ENCODE results near the gene POU6F2.

POU6F2 gene

GRCh38 chr7:39414224-39415035 is 436.7 kb downstream of the POU6F2 start:
- TF ChIP-seq JUND (IDR thresholded peaks at IDR 0.05; ENCODE audit: low read depth) = no peak
- in situ Hi-C loops (cut with HindIII; ENCODE audit: low pct_unique_long_range_greater_than_20kb, low sequenced_read_pairs) = no loop called here
- peak; percentile 41 to 65 for DNase-seq (ENCODE audit: low read depth in 1 of 2, low spot score in 1 of 2)

DNA sequence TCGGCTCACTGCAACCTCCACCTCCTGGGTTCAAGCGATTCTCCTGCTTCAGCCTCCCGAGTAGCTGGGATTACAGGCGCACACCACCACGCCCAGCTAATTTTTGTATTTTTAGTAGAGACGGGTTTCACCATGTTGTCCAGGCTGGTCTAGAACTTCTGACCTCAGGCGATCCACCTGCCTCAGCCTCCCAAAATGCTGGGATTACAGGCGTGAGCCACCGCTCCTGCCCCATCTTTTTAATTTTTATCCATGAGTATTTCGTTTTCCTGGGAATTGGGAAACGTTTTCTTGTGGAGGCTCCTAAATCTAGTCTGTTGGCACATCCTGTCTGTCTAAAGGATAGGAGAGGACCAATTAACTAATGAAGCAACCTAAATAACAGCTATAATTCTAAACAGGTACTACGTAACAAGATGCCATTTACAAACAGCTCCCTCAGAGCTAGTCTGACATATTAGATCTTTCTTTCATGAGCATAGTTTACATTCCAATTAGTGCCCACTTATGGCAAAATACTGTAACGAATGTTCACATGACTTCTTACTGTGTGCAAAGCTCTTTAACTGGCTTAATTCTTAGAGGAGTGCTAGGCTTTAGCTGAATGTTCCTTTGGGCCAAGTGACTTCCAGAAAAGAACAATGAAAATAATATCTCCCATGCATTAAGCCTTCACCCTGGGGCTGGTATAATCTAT is 437.5 kb downstream of the POU6F2 start:
- in situ Hi-C loops (cut with HindIII; ENCODE audit: low pct_unique_long_range_greater_than_20kb, low sequenced_read_pairs) = no loop called here
- no peak for TF ChIP-seq JUND (IDR thresholded peaks at IDR 0.05; ENCODE audit: low read depth)
- no peak for DNase-seq (ENCODE audit: low read depth in 1 of 2, low spot score in 1 of 2)

DNA sequence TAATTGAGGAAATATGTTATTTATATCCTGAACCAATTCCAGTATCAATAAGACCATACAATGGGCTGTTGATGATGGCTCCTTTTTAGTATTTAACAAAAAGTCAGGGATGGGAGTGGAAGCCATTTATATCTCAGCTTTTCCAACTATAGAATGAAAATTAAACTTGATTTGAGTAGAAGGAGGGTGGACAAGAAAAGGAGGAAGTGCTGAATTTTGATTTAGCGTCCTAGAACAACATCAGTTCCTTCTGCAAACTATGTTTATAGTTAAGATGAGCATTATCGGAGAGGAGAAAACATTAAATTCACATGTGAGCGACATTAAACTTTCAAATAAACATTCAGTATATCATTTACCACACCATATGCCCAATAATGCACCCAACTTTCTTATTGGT is 439.2 kb downstream of the POU6F2 start:
- no peak for TF ChIP-seq JUND (IDR thresholded peaks at IDR 0.05; ENCODE audit: low read depth)
- in situ Hi-C loops (cut with HindIII; ENCODE audit: low pct_unique_long_range_greater_than_20kb, low sequenced_read_pairs) = no loop called here

GRCh38 chr7:39417642-39418041 is 439.9 kb downstream of the POU6F2 start:
- in situ Hi-C loops (cut with HindIII; ENCODE audit: low pct_unique_long_range_greater_than_20kb, low sequenced_read_pairs) = no loop called here
- no peak for TF ChIP-seq JUND (IDR thresholded peaks at IDR 0.05; ENCODE audit: low read depth)

More for the DNA sequence above, 439.2 kb downstream of the POU6F2 start:
- no peak for DNase-seq (ENCODE audit: low read depth in 1 of 2, low spot score in 1 of 2)

DNA sequence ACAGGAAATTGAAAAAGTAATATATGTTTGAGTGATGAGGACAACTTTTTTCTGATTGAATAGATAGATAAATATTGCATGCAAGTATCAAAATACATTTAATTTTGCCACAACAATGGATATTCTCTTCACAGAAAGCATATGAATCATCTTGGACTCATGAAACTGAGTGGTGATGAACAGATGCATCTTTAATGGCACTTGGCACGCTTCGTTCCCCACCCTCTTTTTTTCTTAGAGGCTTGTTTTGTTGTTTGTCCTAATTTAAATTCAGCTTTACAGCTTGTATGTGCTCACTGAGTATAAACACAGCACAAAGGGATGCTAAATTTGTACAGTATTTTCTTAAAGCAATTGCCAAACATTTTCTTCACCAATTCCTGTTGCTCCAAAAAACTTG is 443.5 kb downstream of the POU6F2 start:
- in situ Hi-C loops (cut with HindIII; ENCODE audit: low pct_unique_long_range_greater_than_20kb, low sequenced_read_pairs) = no loop called here
- TF ChIP-seq JUND (IDR thresholded peaks at IDR 0.05; ENCODE audit: low read depth) = no peak
- no peak for DNase-seq (ENCODE audit: low read depth in 1 of 2, low spot score in 1 of 2)

More at GRCh38 chr7:39417642-39418041, 439.9 kb downstream of the POU6F2 start:
- no peak for DNase-seq (ENCODE audit: low read depth in 1 of 2, low spot score in 1 of 2)

GRCh38 chr7:39421661-39422060 is 444.0 kb downstream of the POU6F2 start:
- in situ Hi-C loops (cut with HindIII; ENCODE audit: low pct_unique_long_range_greater_than_20kb, low sequenced_read_pairs) = no loop called here
- no peak for TF ChIP-seq JUND (IDR thresholded peaks at IDR 0.05; ENCODE audit: low read depth)
- DNase-seq (ENCODE audit: low read depth in 1 of 2, low spot score in 1 of 2) = no peak

GRCh38 chr7:39428221-39428620 is 450.5 kb downstream of the POU6F2 start:
- in situ Hi-C loops (cut with HindIII; ENCODE audit: low pct_unique_long_range_greater_than_20kb, low sequenced_read_pairs) = no loop called here
- TF ChIP-seq JUND (IDR thresholded peaks at IDR 0.05; ENCODE audit: low read depth) = no peak
- DNase-seq (ENCODE audit: low read depth in 1 of 2, low spot score in 1 of 2) = no peak

GRCh38 chr7:39429421-39429820 is 451.7 kb downstream of the POU6F2 start:
- in situ Hi-C loops (cut with HindIII; ENCODE audit: low pct_unique_long_range_greater_than_20kb, low sequenced_read_pairs) = no loop called here
- no peak for TF ChIP-seq JUND (IDR thresholded peaks at IDR 0.05; ENCODE audit: low read depth)
- DNase-seq (ENCODE audit: low read depth in 1 of 2, low spot score in 1 of 2) = peak in 1 of 2 experiments; percentile 10

DNA sequence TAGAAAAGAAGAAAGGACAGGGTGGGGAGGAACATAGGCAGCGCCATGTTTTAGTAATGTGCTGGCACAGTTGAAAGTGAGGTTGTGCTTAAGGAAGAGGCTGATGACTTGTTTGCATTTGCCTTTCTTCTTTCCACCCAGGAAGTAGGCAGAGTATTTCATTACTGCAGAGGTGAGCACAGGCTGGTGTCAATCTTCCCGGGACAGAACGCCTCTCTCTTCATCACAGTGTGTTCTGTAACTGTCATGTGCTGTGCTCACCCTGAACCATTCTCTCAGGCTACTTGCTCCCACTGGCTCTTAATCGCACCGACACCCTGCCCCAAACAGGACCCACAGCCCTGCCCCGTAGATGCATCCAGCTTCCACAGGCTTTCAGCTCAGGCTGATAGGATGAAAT is 452.7 kb downstream of the POU6F2 start:
- TF ChIP-seq JUND (IDR thresholded peaks at IDR 0.05; ENCODE audit: low read depth) = no peak
- in situ Hi-C loops (cut with HindIII; ENCODE audit: low pct_unique_long_range_greater_than_20kb, low sequenced_read_pairs) = no loop called here
- no peak for DNase-seq (ENCODE audit: low read depth in 1 of 2, low spot score in 1 of 2)

- TF ChIP-seq JUND (IDR thresholded peaks at IDR 0.05; ENCODE audit: low read depth) = no peak
- in situ Hi-C loops (cut with HindIII; ENCODE audit: low pct_unique_long_range_greater_than_20kb, low sequenced_read_pairs) = no loop called here
- no peak for DNase-seq (ENCODE audit: low read depth in 1 of 2, low spot score in 1 of 2)
Measured at GRCh38 chr7:39430909-39431641, 453.4 kb downstream of the POU6F2 start.

DNA sequence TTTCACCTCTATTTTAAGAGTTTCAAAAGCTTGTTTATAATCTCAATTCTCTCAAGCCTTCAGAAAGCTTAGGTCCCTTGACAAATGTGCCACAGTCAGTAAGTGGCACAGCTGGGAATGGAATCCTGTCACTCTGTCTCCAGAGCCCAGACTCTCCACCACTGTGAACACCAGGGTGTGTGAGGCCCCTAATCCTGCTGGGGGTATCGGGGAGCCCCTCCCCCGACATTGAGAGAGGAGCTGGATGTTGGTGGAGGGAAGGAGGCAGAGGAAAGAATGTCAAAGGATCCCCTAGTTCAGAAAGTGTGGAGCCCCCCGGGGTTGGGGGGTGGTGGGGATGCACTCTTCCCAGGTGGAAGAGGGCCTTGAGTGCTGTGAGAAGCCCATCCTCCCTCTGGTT is 454.7 kb downstream of the POU6F2 start:
- in situ Hi-C loops (cut with HindIII; ENCODE audit: low pct_unique_long_range_greater_than_20kb, low sequenced_read_pairs) = no loop called here
- no peak for DNase-seq (ENCODE audit: low read depth in 1 of 2, low spot score in 1 of 2)
- no peak for TF ChIP-seq JUND (IDR thresholded peaks at IDR 0.05; ENCODE audit: low read depth)

- in situ Hi-C loops (cut with HindIII; ENCODE audit: low pct_unique_long_range_greater_than_20kb, low sequenced_read_pairs) = no loop called here
- no peak for TF ChIP-seq JUND (IDR thresholded peaks at IDR 0.05; ENCODE audit: low read depth)
- no peak for DNase-seq (ENCODE audit: low read depth in 1 of 2, low spot score in 1 of 2)
Measured at GRCh38 chr7:39432807-39433416, 455.2 kb downstream of the POU6F2 start.

Data from T47D (cell line).